Activated CD4-positive, CD25-positive, alpha-beta regulatory T cell (primary cell): Measurements from ENCODE around the gene DCDC2C.

ENCODE experiments used
- DNase-seq, 4 experiments: peaks; one replicate each; lab custom pipeline; 2025; lab: John Stamatoyannopoulos, UW

The DCDC2C gene

DNA sequence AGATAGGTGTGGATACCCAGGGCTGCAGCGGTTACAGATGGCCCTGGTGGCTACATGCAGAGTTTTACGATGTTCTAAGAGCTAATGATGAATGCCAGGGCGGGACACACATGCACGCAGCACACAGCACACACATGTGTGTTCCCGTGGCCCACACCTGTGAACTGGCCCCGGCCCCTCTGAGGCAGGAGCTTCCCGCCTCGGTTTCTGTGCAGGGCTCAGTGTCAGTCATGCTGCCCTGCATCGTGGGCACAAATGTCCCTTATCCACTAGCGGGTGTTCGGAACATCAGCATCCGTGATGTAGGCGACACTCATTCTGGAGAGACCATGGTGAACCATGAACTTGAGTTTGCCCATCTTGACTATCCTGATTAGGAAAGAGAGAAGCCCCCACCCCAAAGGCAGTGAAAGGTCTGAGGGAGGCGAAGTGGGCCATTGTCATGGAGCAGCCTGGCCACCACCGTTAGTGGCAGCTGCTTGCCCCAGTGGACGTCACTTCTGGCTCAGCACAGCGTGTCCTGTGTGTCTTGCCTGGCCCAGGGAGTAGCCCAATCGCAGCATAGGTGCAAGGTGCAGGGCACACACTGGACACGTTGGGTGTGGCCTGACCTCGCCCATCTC is 43.8 kb downstream of the DCDC2C start:
- no peak for DNase-seq

DNA sequence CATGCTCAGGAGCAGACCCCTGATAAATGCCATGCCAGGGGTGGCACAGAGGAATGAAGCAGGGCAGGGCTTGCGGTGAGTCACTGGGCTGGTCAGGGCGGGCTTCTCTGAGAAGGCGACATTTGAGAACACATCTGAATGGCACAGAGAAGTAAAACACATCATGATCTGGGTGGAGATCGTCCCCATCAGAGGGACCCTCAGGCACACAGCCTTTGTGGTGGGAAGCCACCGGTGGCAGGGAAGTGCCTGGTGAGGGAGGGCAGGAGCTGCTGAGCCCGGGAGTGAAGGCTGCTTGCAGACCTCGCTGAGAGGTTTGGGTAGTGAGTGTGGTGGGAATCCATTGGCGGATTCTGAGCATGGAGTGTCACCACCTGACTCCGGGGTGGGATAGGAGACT is 44.5 kb downstream of the DCDC2C start:
- DNase-seq = no peak

DNA sequence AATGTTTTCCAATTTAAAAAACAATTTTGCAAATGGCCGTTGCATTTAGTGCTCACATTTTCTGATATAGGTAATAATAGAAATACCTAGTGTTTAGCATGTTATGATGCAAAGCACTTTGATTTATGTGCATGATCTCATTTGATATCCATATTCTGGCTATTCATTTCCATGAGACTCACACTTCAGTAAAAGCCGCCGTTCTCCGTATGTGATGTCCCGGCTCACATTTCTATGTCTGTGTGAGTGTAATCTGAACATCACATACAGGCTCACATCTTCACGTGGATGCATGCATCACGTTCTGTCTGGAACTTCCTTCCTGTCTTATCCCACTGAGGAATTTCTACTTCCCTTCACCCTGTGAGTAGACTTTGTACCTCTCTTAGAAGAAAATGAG is 45.8 kb downstream of the DCDC2C start:
- DNase-seq = no peak

DNA sequence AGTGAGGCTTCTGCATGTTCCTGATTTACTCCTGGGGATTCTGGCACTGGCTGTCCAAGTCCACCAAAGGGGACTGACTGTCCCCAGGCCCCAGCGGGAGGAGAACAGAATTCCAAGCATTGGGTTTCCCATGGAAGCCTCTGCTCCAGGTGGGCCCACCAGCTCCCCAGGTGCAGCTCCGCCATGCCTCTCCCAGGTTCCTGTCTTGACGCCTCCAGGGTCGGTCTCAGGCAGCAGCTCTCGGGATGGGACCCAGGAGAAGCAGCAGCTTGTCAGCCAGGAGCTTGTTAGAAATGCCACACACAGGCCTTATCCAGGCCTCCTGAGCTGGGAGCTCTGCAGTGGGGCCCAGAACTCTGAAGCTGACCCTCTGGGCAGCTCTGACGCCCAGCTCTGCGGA is 47.9 kb downstream of the DCDC2C start:
- no peak for DNase-seq

DNA sequence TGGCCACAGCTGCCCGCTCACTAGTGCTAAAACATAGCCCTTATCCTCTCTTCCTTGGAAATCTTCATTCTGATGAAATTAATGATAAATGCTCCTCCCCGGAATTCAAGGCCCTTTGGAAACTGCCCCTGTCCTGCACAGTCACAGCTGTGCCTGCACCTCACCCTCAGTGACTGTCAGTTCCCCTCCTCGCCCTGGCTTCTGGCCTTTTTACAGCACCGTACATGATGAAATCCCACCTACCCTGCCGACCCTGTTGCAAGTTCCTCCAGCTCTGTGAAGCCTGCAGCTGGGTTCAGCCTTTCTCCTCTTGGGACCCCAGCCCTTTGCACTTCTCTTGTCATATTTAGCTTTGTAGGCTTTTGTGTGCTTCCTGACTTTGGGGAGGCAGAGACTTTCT is 48.4 kb downstream of the DCDC2C start:
- no peak for DNase-seq

GRCh38 chr2:3752376-3752775 is 49.0 kb downstream of the DCDC2C start:
- no peak for DNase-seq

DNA sequence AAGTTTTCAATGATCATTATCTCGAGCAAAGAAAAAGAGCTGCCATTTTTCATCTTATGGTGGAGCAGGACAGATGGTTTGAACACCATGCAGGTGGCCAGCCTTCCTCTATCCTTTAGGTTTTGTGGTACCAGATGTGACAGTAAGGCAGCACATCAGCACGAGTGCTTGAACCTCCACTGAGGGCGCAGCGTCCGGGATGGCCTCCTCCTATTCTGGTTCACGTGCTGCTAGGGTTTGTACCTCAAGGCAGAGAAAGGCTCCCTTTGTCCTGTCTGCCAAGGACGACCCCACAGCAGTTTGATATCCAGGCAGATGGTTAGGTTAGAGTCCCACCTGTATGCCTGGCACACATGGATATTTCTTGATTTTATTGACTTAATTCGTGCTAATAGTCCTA is 50.2 kb downstream of the DCDC2C start:
- DNase-seq = no peak

GRCh38 chr2:3754280-3754679 is 50.9 kb downstream of the DCDC2C start:
- no peak for DNase-seq

GRCh38 chr2:3754795-3755194 is 51.4 kb downstream of the DCDC2C start:
- no peak for DNase-seq

DNA sequence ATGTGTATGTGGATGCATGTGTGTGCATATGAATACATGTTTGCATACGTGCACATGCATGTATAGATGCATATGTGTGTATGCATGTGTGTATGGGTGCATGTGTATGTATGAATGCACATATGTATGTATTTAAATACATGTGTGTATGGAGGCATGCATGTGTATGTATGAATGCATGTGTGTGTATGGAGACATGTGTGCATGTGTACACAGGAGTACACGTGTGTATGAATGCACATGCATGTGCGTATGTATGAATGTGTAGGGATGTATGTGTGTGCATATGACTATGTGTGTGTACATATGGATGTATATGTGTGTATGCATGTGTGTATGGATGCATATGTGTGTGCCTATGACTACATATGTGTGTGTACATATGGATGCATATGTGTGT is 51.9 kb downstream of the DCDC2C start:
- no peak for DNase-seq

GRCh38 chr2:3756306-3756705 is 52.9 kb downstream of the DCDC2C start:
- no peak for DNase-seq

DNA sequence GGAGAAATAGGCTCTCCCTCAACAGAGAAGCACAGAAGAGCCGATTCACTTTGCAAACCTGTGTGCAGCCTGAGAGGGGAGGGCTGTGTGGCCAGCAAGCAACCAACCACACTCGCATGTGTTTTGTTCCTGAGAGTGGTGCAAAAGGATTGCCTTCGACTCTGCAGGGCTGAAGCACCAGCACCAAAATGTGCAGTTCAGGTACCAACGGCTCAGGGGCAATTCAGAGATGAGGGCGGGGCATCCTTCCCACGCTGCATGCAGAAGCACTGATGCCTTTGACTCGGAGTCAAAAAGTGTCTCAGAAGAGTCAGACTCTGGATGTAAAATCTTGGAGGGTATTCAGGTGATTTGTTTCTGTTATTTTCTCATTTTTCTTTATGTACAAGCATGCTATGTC is 55.5 kb downstream of the DCDC2C start:
- DNase-seq = no peak

DNA sequence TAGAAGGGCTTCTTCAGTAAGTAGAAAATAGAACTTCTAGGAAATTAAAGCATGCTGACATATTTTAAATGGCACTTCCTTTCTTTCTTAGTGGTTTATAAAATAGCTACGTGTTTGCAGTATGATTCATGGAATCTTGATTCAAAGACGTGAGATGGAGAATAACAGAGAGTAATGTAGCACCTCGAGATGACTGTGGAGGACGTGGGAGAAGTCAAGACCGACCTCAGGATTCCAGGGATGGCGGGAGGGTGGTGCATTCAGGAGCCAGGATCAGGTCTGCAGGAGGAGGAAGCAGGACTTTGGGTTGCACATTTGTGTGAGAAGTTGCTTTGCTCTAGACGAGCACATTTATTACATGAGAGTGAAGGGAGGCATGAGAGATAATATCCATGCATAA is 56.0 kb downstream of the DCDC2C start:
- no peak for DNase-seq

DNA sequence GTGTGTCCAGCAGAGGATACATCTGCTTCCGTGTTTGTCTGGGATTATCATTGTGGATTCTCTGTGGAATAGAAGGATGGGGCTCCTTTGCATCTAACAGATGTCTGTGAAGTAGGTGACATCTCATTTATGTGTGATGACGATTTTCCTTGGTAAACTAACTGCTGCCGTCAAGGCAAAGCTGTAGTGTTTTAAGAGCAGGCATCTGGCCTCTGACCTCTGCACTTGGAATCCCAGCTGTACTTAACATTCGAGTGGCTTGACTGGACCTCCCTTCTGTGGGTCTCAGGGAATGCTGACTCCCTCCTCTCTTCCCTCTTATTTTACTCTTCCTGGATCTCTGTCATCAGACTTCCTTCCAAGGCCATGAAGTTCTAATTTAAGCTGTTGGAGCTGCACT is 56.4 kb downstream of the DCDC2C start:
- no peak for DNase-seq

- no peak for DNase-seq
Measured at GRCh38 chr2:3761272-3761671, 57.9 kb downstream of the DCDC2C start.

DNA sequence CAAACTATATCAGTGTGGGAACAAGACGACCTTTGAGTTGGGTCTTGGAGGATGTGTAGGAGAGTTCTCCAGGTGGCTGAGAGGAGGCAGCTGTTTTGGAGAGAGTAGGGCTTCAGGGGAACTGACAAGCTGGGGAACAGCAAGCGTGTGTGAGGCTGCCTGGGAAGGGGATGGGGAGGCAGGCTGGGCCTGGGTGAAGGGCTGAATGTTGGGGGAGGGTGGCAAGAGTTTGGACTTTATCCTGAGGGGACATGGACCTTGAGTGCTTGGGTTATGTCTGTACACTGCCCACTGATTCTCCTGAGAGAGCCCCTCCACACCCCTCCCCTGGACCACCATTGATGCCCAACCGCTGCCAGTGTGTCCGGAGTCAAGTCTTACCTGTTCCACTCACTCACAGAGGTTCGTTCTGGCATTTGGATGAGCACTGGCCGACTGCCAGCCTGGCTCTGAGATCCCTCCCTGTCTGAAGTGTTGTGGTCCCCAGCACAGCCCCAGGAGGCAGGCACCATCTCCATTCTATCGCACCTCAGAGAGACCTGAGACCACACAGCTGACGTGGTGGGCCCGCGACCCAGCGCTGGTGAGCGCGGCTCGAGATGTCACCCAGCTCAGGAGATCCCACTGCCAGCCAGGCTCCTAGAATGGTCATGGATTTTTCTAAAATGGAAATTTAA is 59.5 kb downstream of the DCDC2C start:
- DNase-seq = no peak

- no peak for DNase-seq
Measured at GRCh38 chr2:3766824-3767223, 63.4 kb downstream of the DCDC2C start.

DNA sequence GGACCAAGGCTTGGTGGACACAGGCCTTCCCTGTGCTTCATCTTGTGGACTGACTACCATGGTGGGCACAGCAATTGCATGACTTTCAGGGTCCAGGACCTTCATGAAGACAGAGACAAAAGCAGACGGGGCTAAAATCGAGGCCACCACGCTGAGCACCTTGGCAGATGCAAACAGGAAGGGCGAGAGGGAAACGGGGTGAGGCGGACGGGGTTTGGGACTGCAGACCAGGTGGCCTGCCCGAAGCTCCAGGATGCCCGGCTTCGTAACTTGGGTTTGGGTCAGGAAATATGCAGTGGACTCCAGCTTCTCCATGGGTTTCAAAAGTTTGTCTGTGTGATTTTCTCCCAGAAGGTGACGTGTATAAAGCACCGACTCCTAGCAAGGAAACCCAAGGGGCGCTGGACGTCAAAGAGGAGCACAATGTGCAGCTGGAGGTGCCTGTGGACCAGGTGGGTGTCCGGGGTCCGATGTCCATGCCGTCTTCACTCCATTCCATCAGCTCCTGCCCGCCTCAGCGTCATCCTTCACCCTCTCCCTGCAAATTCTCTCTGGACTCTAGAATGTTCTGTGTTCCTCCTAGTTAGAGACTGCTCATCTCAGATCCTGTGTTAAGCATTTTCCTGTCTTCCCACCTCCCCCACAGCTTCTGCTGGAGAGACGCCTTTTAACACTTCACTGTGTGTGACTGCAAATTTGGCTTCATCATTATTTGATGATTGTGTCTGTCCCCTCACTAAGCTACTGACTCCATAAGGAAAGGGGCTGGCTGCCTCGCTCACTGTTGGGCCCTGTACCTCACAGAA is 65.8 kb downstream of the DCDC2C start:
- no peak for DNase-seq

GRCh38 chr2:3769766-3770165 is 66.4 kb downstream of the DCDC2C start:
- DNase-seq = no peak

DNA sequence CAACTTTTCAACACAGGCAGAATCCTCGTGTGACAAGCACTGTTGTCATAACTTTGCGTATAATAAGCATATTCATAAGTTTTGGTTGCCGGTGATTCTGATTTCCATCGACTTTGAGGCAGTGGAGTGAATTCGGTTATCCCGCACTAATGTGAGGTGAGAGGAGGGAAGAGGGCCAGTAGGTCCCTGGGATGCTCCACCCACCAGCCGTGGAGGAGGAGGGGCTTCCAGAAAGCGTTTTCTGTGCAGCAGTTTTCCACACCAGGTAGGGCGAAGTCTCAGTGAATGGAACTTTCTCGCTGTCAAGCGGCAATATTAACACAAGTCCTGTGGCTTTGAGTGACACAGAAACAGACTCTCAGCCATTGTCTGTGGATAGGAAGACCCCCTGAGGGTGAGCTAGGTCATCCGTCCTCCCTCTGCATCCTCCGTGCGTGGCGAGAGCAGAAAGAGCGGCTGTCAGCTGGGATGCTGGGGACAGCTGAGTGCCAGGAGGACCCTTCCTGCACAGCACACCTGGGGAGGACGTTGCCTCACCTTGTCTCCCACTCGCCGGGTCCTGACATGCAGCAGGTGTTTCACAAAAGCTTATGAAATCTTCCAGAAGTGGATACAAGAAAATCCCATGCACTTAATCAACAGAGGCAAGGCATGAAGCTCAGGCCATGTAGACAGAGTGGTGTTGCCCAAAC is 67.5 kb downstream of the DCDC2C start:
- no peak for DNase-seq

GRCh38 chr2:3771576-3771975 is 68.2 kb downstream of the DCDC2C start:
- no peak for DNase-seq

GRCh38 chr2:3774336-3774735 is 71.0 kb downstream of the DCDC2C start:
- no peak for DNase-seq

DNA sequence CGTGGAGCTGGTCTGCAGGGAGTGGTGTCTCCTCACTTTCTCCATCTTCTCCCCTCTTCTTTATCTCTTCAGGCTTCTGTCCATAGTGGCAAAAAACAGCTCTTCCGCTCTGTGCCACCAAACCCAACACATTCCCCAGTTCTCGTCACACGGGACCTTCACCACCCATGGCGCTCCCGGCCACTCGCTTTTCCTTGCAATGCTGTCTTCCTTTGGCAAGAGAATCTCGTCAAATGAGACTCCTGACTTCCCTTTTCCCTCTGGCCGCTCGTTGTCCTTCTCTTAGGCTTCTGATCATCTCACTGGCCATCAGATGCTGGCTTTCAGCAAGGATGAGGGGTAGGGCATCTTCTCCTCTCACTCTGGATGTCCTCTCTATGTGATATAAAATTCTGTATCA is 72.9 kb downstream of the DCDC2C start:
- no peak for DNase-seq
